ENCODE results near the gene LARGE2.

DNA sequence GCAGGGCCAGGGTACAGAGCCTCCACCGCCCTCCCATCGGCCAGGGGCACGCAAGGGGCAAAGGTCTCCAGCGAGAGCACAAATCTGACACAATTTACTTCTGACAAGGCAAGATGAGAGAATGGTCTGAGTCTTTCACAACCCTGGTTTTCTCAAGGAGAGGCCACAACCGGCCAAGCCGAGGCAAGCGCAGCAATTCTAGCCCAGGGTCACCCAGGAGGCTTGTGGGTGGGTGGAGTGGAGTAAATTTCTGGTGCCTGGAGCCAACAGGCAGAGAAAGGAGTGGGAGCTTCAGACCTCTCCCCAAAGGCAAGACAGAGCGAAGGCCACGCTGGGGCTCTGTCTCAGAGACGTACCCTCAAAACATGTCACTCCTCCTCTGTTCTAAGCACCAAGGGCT, 9.3 kb downstream of the LARGE2 start:
- TF ChIP-seq EZH2 (IDR thresholded peaks at IDR 0.05; ENCODE audit: low read length), result no peak
- TF ChIP-seq, protein P1, sequence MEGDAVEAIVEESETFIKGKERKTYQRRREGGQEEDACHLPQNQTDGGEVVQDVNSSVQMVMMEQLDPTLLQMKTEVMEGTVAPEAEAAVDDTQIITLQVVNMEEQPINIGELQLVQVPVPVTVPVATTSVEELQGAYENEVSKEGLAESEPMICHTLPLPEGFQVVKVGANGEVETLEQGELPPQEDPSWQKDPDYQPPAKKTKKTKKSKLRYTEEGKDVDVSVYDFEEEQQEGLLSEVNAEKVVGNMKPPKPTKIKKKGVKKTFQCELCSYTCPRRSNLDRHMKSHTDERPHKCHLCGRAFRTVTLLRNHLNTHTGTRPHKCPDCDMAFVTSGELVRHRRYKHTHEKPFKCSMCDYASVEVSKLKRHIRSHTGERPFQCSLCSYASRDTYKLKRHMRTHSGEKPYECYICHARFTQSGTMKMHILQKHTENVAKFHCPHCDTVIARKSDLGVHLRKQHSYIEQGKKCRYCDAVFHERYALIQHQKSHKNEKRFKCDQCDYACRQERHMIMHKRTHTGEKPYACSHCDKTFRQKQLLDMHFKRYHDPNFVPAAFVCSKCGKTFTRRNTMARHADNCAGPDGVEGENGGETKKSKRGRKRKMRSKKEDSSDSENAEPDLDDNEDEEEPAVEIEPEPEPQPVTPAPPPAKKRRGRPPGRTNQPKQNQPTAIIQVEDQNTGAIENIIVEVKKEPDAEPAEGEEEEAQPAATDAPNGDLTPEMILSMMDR (optimal IDR thresholded peaks at IDR 0.05 in 1 of 3, IDR thresholded peaks at IDR 0.05 in 1 of 3, conservative IDR thresholded peaks at IDR 0.05 in 1 of 3; ENCODE audit: extremely low read depth in 1 of 3, insufficient read depth in 2 of 3, low read length in 3 of 3), result no peak

Data from keratinocyte (primary cell).